Stimulated activated CD4-positive, alpha-beta T cell treated with anti-CD3 and anti-CD28 coated beads, TNF-alpha, amount 100 ng/mL, for 24 hours (primary cell): ENCODE data around the gene CCNG2.

ENCODE experiments used
- DNase-seq, 3 experiments: peaks; one replicate each; pipeline ENCODE4 v3.0.0-alpha.2; 2020; ENCODE audit warnings: low read depth in 3 of 3

CCNG2 gene

DNA sequence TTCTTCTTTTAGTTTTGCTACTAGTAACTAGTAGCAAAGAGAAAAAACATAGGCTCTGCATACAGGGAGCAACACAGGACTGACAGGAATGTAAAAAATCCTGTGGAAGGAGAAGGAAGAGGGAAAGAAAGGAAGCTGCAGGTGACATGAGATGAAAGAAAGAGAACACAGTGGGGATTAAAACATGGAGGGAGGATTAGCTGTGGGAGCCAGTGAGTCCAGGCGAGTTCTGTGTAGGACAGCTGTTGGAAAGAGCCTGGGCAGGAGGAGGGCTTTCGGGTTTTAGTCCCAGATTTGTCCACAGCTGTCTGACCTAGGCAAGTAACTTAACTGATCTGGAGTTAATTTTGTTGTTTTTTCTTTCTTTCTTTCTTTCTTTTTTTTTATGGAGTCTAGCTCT, 21.6 kb downstream of the CCNG2 start:
- no peak for DNase-seq

DNA sequence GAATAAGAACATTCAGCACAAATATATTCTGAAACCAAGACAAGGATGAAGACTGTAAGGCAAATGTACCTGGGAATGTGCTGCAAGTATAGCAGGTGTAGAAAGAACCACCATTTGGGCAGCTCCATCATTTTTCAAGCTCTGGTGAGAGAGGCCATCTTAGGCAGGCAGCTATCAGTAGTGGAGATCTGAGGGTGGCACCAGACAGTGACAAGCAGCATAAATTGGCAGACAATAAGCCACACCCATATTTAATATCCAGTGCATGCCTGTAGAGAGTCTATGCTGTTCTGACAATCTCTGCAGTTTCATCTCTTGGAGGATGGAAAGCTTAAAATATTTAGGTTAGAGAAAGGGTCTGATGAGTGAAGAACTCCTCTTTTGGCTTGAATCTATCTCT, 22.5 kb downstream of the CCNG2 start:
- no peak for DNase-seq

DNA sequence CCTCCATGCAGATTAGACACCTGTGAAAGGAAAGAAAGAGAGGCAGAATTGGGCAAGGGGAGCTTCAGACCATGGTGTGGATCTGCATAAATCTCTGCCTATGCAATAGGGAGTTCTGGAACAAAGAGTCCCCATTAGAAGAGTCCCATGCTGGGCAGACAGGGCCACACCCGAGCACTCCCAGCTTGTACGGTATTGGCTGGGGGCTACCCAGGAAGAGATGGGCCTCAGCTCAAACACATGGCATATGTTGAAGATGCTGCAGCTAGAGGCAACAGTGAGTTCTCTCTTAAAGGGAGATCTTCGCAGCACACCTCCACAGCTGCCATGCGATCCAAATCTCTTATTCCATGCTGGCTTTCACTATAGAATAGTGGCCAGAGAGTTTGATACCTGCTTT, 24.7 kb downstream of the CCNG2 start:
- no peak for DNase-seq

DNA sequence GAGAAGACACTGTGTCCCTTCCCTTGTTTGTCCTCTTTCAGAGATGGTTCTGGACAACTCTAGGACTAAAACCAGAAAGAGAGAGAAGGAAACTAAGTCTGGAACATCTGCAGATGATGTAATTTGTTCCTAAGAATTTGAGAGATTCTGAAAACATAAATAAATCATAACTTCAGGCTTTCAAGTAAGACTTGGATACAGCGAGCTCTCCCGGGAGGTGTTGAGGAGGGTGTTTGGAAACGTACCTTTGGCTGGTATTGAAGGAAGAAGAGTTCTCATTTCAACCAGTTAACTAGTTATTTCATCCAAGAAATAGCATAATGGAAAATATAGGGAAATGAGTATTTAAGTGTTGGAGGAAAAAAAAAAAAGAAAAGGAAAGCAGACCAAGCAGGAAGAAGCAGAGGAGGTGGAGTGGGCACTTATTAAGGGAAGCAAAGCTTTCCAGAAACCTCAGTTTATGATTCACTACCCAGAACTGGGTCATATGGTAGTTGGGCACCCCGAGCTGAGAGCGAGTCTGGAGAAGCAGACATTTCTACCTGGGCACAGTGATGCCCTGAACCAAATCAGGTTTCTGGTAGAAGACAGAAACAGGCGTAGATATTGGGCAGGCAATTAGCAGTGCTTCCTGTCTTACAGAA, 26.9 kb downstream of the CCNG2 start:
- no peak for DNase-seq

DNA sequence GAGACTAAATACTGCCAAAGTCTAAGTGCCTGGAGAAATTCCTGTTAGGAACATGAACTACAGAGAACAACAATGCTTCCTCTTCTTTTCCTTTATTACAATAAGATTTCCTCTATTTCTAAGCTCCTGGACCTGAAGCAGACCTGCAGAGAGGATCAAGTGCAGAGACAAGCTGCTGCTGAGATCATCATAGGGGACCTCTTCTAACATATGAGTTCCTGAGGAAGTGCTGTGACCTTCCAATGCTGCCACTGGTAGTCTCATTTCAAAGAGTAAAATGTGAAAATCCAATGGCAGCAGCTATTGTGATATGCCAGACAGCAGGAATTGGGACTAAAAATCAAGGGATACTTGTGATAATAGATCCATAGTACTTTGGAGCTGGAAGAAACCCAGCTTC, 28.0 kb downstream of the CCNG2 start:
- DNase-seq, result no peak

DNA sequence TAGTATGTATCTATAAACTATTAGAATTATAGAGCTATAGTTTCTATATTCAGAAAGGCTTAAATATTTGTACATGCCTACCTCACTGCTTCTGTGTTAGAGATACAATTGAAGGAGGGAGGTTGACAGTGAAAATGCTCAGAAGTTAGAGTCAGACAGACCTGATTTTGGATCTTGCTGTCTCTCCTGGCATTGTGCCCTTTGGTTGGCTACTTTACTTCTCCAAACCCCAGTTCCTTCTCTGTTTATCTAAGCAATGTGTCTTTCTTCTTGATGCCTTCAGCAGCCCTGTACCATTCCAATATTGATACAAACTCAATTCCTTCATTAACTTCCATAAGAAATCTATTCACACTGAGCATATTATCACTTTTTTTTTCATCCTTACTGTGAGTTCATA, 28.7 kb downstream of the CCNG2 start:
- DNase-seq, result no peak

DNA sequence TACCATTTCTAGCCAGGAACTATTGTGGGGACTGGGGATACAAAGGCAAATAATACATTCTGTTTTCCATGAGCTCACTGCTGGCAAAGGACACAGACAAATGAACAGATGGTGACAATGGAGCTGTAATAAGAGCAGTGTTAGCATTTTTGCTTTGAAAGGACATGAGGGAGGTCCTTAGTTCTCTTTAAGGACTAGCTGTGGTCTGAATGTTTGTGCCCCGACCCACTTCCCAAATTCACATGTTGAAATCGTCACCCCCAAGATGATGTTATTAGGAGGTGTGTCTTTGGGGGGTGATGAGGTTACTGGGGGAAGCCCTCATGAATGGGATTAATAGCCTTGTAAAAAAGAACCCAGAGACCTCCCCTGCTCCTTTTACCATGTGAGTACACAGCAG, 30.3 kb downstream of the CCNG2 start:
- no peak for DNase-seq

DNA sequence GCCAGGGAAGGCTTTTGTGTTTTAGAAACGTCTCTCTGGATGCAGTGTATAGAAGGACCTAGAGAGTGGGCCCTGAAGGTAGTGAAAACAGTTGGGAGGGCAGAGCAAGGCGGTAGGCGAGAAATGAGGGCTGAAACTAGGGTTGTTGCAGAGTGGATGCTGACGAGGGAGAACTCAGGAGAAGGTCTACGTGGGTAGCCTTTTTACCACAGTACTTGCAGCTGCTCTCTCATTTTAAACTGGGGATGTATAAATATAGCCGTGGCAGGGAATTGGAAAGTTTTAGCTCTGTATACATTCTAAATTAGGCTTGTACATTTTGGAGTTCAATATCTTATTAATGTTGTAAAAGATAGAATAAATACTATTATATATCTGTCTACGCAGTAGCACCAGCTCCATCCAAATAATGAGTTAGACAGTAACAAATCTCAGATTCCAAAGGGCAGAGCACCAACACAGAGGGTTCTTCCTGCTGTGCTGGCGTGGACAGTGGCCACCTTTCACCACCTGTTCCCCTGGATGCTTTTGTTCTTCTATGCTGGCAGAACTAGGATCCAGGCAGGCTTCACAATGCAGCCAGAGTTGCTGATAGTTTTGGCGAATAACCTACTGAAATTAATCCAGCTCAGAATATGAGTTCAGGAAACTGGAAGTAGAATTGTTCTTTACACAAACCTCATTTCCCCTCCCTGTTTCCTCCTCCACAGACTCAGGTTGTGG, 31.7 kb downstream of the CCNG2 start:
- no peak for DNase-seq

DNA sequence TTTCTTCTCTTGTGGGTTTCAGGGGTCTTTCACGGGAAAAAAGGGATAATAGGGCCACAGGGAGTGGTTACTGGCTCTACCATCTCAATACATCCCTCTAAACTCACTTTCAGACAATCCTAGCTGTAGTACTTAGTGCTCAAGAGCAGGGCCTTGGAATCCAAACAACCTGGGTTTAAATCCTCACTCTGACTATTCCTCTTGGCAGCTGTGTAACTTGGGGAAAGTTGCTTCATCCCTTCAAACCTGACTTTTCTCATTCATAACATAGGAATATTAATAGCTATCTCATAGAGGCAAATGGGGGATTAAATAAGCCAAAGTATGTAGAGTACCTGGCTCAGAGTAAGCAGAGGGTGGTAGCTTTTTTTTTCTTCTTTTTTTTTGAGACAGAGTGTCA, 32.4 kb downstream of the CCNG2 start:
- DNase-seq, result no peak

DNA sequence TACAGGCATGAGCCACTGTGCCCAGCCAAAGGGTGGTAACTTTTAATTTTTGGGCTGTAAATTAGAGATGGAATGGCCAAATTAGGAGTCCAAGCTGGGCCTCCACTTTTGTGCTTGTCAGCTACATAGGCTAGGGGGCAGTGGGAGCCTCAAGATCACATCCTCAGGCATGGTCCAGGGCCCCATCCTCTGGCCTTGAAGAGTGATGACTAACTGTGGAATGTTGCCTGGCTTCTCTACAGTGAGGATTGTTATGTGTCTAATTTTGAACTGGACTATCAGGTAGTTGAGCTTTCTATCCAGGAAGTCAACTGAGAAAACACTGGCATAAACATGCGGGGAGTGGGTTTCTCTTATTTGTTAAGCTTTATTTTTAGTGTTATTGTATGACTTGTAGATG, 33.0 kb downstream of the CCNG2 start:
- no peak for DNase-seq

DNA sequence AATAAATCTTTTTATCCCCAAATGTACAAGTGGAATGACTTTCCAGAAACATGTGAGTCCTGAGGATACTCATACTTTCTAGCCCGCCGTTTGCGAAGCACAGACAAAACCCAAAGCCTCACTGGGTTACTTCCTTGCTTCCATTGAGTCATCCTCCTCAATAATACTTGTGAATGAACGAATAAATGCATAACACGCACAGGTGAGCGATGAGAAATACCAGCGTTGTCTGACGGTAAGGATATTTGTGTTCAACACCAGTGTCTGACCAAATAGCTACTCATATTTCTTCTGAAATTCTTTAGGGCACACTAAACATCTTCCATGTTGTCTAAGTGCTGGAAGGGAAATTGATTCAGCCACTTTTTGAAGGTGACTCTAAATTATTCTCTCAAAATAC, 36.0 kb downstream of the CCNG2 start:
- DNase-seq, result no peak

DNA sequence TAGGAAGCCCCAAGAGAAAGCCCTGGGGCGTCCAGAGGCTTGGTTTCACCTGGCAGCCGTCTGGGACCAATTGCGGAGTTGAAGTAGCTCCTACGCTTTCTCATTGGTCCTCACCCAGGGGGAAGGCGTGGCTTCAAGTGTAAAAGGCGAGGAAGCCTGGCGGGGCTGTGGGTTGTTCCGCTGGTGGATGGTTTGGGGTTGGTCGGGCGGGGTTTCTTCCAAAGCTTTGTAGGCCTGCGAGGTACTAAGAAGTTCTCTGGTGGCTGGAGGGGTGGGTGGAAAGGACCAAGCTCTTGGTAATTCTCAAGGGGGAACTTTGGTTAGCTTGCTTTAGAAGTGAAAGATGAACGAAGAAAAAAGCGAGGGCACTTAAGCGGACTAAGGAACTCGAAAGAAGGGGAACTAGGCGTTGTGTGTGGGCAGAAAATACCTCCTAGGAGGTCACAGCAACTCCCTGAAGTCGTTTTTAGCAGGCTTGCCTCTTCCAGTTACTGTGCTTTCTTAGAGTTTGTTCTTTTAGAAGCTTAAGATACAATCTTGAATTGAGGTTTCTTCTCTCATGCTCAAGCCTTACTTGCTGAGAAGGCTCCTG, 36.6 kb downstream of the CCNG2 start:
- peak; percentile 48 to 72 (median 49) for DNase-seq

DNA sequence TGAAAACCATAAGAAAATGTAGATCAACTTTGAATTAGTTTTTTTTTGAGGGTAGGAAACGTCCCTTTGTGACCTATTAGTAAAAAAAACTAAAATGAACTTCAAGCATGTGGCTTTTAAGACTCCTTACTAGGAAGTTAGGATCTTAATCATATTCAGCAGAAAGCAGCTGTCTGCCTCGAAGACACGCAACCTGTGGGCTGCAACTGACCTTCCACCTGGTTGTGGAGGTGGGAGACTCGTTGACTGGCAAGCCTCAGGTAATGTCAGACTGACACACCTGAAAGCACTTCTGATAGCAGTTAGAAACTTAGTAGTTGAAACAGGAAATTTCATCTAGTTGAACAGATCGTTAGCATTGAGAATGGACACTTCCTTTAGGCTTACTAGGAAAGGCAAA, 37.4 kb downstream of the CCNG2 start:
- no peak for DNase-seq

DNA sequence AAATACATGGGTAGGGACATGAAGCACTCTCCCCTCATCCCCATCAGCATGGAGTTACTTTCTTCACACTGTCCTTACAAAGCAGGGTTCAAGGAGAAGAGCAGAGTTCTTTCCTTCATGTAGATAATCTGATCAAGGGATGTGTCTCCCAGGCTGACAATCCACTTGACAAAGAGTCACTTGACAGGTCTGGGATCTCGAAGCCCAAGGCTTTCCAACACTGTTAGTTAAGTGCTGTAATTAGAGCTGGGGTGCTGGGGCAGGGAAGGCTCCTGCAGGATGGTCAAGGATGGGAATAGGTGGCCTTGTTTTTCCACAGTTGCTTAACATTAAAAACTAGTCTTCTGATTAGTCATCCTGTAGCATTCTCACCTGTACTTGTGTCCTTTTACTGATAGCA, 38.0 kb downstream of the CCNG2 start:
- no peak for DNase-seq

DNA sequence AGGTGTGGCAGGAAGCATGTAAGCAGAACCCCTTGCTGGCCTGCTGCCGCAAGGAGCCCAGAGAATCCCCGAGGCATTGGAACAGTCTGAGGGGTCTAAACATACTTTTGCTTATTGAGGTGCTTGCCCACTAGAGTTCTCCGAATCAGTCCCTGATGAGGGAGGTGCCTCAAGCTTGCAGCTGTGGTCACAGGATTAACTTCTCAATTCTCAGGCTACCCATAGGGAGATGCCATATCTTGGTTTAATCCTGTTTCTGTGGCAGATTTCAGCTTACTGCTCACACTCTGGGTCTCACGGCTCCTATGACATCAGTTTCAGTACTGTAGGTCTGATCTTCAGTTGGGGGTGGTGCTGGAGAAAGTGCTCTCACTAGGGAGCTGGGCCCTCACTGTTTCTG, 39.9 kb downstream of the CCNG2 start:
- DNase-seq, result no peak

DNA sequence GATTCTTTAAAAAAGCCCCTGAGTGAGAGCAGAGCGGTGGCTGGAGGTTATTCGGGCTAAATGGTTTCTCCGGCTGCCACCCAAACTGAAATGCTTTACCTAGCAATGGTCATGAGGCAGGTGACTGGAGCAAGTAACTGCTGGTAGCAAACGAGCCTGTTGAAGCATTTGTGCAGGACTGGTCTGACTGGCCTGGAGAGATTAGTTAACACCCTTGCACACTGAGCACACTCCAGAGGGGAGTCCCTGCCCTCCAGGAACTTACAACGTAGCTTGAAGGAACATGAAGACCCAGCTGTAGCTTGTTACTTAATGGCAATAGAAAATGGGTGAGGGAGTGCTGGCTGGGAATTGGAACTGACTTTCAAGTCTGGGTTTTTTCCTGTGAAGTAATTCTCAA, 40.4 kb downstream of the CCNG2 start:
- DNase-seq, result no peak

DNA sequence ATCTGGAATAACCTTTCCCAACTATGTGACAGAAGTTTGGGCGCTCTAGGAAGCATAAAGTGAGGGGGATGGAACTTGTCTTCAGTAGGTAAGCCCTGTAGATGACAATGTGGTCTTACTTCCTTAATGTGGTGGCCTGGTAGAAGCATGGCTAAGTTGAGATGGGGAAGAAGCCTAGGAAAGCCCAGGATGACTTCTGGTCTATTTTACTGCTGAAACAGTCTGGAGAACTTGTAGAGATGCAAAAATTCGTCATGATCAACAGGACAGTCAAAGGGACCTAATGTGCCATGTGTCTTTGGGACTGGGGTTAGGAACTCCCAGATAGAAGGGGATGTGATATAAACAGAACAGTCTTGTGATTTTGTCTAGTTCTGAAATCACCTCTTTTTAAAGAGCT, 40.8 kb downstream of the CCNG2 start:
- no peak for DNase-seq

DNA sequence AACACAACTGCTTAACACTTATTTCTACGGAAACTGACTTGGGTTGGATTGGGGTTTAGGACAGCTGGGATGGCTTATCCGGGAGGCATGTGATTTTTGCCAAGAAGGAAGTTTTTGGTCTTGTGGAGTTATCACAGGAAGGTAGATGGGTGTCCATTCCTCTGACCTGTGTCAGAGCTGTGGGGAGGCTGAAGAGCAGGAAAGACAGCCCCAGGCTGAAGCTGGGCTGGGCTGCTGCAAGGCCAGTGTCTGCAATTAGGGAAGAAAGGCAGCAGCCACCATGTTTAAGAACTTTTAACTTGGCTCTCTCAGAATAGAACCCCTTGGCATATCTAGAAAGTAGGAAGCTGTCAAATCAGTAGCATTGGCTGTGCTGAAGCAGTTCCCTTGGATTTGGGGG, 42.3 kb downstream of the CCNG2 start:
- DNase-seq, result no peak

DNA sequence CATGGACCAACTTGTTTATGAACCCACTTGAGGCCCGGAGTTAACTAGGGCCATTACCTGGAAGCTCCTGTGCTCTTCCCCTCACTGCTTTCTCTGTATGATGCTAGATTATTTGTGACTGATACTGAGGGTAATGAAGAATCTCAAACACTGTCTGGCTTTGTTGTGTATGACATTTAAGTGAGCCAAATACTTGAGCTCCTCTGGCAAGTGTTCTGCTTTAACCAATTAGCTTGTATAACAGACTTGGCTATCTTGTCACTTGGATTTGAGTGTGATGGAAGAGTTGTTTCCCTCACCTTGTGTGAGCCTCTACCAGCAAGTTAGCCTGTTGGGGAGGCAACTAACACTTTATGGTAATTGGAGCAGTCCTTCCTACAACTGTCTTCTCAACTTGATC, 42.7 kb downstream of the CCNG2 start:
- no peak for DNase-seq

DNA sequence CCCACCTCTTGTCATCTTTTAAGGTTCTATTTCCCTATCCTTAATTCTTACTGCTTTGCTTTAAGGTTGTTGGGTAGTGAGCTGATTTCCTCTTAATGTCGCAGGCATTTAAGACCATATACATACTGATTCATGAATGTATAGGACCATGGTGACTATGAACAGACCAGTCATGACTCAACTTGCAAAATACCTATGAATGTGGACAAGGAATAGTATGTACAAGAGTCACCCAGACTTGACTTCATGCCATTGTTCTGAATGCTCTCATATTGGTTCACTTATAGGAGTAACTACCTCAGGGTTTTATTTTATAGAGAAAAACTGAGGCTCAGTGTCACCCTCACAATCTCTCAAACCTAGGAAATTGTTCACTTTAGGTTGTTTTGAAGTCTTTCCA, 44.3 kb downstream of the CCNG2 start:
- DNase-seq, result no peak

DNA sequence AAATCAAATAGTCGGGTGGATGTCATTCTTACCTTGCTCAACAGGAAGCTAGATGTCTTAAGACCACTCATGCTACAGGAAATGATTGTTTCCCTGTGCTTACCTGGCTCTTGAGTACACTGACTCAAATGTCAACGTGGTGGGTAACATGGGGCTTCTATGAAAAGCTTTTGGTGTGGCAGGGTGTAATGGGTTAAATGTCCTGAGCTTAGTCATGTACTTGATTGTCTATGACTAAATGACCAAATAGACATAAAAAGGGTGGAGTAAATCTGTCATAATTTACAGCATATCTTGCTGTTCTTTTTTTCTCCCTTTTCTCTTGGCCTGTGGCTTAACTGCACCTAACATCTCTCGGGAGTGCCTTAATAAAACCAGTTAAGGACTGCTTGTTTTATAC, 44.9 kb downstream of the CCNG2 start:
- no peak for DNase-seq

DNA sequence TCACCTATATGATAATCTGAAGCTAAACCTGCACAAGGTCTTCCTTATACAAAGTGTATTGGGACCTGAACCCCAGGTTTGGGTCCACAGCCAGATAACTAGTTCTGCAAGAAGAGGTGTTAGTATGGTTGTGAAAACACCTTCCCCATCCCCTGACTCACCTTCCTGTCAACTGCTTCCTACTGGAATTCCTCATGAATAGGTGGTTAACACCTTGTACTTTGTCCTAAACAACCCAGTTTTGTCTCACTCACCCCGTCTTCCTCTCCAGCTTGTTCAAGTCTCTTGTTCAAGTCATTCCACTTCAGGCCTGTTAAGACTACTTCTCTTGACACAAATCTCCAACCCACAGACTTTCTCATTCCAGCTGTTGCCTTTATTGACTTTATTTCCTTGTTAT, 45.5 kb downstream of the CCNG2 start:
- no peak for DNase-seq

DNA sequence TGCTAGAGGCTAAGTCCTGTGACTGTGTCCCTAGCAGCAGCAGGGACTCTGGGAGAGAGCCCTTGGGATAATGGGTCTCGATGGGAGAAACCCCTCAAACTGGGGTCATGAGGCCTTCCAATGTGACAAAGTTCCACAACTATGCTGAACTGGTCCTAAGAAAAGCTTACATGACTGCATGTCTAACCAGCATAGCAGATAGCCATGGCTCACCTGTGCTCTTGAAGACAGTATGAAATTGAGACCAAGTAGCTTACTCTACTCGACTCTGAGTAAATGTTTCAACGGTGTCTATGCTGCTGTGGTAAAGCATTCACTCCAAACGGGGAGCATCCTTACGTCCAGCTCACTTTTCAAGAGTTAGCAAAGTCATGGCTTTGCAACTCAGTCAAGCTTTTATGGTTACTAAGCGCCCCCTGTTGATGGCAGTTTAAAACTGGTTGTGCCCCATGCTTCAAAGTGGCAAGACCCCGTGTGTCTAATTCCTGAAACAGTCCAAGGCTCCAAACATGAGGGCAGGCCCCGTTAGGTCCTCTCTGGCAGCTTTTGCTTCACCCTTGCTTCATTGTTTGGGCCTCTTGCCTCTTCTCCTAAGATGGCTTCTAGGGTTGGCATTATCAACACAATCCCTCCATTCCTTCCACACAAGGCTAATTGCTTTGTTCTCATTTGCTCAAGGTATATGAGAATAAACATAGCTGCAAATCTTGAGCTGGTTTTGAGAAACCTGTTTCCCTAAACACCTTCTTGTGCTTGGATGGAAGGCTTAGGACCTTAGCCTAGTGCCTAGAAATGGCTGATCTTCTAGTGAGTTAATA, 46.6 kb downstream of the CCNG2 start:
- peak; percentile 38 to 62 (median 44) for DNase-seq
